Measurements from ENCODE around the gene PDE8B.
A peak's percentile ranks its signal among the peaks of the same experiment; 100 is the strongest.

PDE8B gene

DNA sequence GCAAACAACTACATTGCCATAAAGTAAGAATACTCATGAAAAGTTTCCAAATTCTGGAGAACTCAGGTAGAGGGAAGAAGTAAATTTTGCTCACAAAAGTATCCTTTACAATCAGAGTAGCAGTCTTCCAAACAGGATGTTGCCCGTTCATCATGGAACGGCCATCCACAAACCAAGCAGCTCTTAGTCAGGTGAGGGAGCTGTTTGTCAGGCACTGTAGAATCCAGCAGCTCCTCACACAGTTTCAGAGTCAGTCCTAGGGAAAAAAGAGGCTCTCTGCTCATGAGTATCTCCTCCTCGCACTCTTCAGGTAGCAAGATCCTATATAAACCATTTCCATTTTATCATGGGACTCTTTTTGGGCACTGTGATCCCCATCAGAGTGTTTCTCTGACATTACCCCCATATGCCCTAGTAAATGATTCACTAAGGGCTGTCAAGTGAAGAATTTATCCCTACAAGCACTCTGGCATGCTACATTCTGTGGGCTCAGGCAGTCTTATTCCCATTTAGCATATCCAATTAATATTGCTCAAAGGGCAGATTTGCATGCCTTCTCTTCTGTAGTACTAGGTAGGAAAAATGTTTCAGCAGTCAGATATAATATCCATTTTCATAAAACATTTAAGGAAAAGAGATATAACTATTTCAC, 183.7 kb downstream of the PDE8B start:
- no peak for ATAC-seq
- Mint-ChIP-seq H3K4me1 (peaks cover 8% of the 10 kb centered on the region), H3K9me3 (no peaks in the 10 kb centered on the region), H3K36me3 (no peaks in the 10 kb centered on the region), H3K27ac (no peak overlapping the region), H3K27me3 (peaks cover 19% of the 10 kb centered on the region), H3K4me3 (no peak overlapping the region)

DNA sequence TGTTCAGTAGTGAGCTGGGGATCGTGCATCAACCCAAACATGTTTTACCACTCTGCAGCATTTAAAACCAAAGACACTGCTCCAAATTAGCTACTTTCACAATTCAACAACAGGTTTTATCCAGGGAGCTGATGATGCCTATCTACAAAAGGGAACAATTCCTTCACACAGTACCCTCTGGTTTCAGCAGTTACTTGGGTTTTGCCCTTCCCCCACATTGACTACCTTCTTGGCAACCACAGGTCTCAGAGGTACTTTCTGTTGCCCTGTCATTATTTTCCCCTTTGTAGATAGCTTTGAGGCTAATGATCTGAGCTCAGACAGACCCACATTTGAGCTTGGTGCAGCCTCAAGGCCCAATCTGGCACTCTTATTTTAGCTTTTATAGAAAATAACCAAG, 185.5 kb downstream of the PDE8B start:
- Mint-ChIP-seq H3K27me3 (peaks cover 6% of the 10 kb centered on the region), H3K36me3 (no peaks in the 10 kb centered on the region), H3K27ac (no peak overlapping the region), H3K9me3 (no peaks in the 10 kb centered on the region), H3K4me3 (no peak overlapping the region), H3K4me1 (peaks cover 8% of the 10 kb centered on the region)
- peak; percentile 52 for ATAC-seq

DNA sequence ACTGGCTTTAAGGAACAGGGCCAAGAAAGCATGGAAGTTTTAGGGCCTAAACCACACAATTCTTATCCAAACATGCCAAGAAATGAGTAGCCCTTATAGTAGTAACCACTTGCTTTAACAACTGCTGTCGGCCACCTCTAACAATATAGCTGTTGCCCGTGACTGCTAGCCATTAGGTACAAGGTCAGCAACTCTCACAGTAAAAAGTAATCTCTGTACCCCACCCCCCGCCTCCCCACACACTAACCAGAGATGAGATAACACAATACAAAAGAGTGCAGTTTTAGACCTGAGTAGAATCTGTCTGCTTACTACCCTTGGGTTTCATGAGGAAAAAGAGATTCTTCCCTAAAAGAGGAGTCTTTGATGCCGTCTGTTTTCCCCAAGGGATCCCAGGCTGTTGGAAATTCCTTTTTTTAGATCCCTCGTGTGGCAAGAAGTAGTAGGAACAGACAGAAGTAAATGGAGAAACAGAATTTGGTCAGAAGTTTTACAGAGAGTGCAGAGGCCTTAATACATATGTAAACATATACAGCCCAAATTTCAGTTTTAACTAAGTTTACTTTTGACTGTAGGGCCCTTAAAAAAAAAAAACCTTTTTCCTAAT, 187.3 kb downstream of the PDE8B start:
- Mint-ChIP-seq H3K36me3 (no peaks in the 10 kb centered on the region), H3K27me3 (no peaks in the 10 kb centered on the region), H3K27ac (no peak overlapping the region), H3K9me3 (no peaks in the 10 kb centered on the region), H3K4me1 (peaks cover 8% of the 10 kb centered on the region), H3K4me3 (no peak overlapping the region)
- no peak for ATAC-seq

- Mint-ChIP-seq H3K27me3 (no peaks in the 10 kb centered on the region), H3K27ac (no peak overlapping the region), H3K9me3 (no peaks in the 10 kb centered on the region), H3K4me1 (peaks cover 8% of the 10 kb centered on the region), H3K36me3 (no peaks in the 10 kb centered on the region), H3K4me3 (no peak overlapping the region)
- ATAC-seq: no peak
Observed at GRCh38 chr5:77398458-77398857, 188.0 kb downstream of the PDE8B start.

DNA sequence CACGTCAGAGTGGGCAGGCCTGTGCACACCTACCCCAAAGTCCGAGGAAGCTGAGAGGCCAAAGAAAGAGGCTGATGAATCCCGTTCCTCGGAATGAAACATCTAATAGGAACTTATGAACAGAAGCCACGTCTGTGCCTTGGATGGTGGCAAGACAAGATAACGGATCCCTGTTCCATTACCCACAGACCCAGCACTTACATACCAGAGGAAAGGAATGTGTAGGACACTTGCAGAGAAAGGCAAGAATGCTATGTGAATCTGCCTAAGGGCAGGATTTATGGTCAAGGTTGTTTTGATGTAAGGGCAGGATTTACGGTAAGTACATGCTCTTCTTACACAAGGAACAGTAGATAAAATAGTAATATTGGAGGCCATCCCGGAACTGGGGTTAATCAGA, 188.4 kb downstream of the PDE8B start:
- Mint-ChIP-seq H3K27me3 (no peaks in the 10 kb centered on the region), H3K4me1 (peaks cover 8% of the 10 kb centered on the region), H3K9me3 (no peaks in the 10 kb centered on the region), H3K36me3 (no peaks in the 10 kb centered on the region), H3K27ac (no peak overlapping the region), H3K4me3 (no peak overlapping the region)
- ATAC-seq: no peak

- H3K27me3 Mint-ChIP-seq: peaks cover 7% of the 10 kb centered on the region
- H3K36me3 Mint-ChIP-seq: no peaks in the 10 kb centered on the region
- H3K27ac Mint-ChIP-seq: no peak overlapping the region
- no peak overlapping the region for H3K4me3 Mint-ChIP-seq
- H3K4me1 Mint-ChIP-seq: peaks cover 8% of the 10 kb centered on the region
- ATAC-seq: no peak
- H3K9me3 Mint-ChIP-seq: no peaks in the 10 kb centered on the region
Observed at GRCh38 chr5:77400645-77401044, 190.2 kb downstream of the PDE8B start.

GRCh38 chr5:77402796-77403195, 192.3 kb downstream of the PDE8B start:
- Mint-ChIP-seq H3K27ac (no peak overlapping the region), H3K9me3 (no peaks in the 10 kb centered on the region), H3K27me3 (peaks cover 17% of the 10 kb centered on the region), H3K36me3 (no peaks in the 10 kb centered on the region), H3K4me1 (no peaks in the 10 kb centered on the region), H3K4me3 (no peak overlapping the region)
- no peak for ATAC-seq

GRCh38 chr5:77407152-77407551, 196.7 kb downstream of the PDE8B start:
- Mint-ChIP-seq H3K36me3 (no peaks in the 10 kb centered on the region), H3K27ac (no peak overlapping the region), H3K9me3 (no peaks in the 10 kb centered on the region), H3K27me3 (peaks cover 17% of the 10 kb centered on the region), H3K4me1 (no peaks in the 10 kb centered on the region), H3K4me3 (no peak overlapping the region)
- no peak for ATAC-seq

DNA sequence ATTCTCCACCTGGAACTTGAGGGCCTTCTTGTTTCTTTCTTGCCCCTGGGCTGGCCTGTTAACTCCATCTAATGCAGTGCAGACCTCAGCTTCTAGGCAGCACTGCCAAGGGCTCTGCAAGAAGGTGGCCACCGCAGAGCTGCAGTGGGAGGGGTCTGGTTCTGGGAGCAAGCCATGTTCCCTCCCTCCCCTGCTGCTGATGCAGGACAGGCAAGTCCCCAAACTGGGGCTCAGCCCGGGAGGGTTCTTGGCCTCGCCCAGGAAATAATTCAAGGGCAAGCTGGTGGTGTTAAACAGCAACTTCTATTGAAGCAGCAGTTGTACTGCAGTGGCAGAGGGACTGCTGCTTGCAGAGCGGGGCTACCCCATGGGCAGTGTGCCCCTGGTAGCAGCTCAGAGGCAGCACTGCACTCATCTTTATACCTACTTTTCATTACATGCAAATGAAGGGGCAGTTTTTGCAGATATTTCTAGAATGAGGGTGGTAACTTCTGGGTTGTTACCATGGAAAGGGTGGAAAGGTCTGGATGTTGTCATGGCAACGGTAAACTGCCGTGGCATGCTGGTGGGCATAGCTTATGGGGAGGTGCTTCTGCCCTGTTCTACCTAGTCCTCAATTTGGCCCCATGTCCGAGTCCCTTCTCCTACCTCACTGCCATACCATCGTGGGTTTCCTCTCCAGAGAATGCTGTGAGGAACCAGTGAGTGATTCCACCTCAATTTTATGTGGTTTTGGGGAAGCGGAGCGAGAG, 199.6 kb downstream of the PDE8B start:
- no peak overlapping the region for H3K27ac Mint-ChIP-seq
- no peaks in the 10 kb centered on the region for H3K9me3 Mint-ChIP-seq
- H3K4me3 Mint-ChIP-seq: no peak overlapping the region
- H3K4me1 Mint-ChIP-seq: no peaks in the 10 kb centered on the region
- peaks cover 16% of the 10 kb centered on the region for H3K27me3 Mint-ChIP-seq
- H3K36me3 Mint-ChIP-seq: no peaks in the 10 kb centered on the region
- no peak for ATAC-seq

DNA sequence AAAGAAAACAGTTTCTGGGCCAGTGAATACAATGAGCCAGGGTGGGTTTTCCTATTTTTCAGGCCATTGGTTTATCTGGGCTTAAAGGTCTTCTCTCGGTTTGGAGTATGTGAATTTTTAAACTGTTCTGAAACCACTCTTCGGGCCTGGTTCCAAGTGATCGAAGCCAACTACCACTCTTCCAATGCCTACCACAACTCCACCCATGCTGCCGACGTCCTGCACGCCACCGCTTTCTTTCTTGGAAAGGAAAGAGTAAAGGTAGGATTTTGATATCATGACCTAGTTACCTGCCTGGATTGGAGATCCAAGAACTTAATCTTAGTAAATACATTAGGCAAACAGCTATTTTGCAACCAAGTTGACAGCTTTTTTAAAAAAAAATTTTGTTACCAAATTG, 202.6 kb downstream of the PDE8B start:
- H3K4me3 Mint-ChIP-seq: no peak overlapping the region
- H3K36me3 Mint-ChIP-seq: no peaks in the 10 kb centered on the region
- H3K9me3 Mint-ChIP-seq: no peaks in the 10 kb centered on the region
- no peak overlapping the region for H3K27ac Mint-ChIP-seq
- ATAC-seq: no peak
- peaks cover 9% of the 10 kb centered on the region for H3K27me3 Mint-ChIP-seq
- H3K4me1 Mint-ChIP-seq: no peaks in the 10 kb centered on the region

- Mint-ChIP-seq H3K4me3 (no peak overlapping the region), H3K36me3 (no peaks in the 10 kb centered on the region), H3K27me3 (peaks cover 9% of the 10 kb centered on the region), H3K9me3 (no peaks in the 10 kb centered on the region), H3K27ac (no peak overlapping the region), H3K4me1 (no peaks in the 10 kb centered on the region)
- no peak for ATAC-seq
Observed at GRCh38 chr5:77418162-77418561, 207.7 kb downstream of the PDE8B start.

GRCh38 chr5:77418601-77419581, 208.4 kb downstream of the PDE8B start:
- Mint-ChIP-seq H3K27ac (no peak overlapping the region), H3K27me3 (peaks cover 9% of the 10 kb centered on the region), H3K36me3 (peaks cover 3% of the 10 kb centered on the region), H3K4me3 (no peak overlapping the region), H3K9me3 (no peaks in the 10 kb centered on the region), H3K4me1 (no peaks in the 10 kb centered on the region)
- no peak for ATAC-seq

DNA sequence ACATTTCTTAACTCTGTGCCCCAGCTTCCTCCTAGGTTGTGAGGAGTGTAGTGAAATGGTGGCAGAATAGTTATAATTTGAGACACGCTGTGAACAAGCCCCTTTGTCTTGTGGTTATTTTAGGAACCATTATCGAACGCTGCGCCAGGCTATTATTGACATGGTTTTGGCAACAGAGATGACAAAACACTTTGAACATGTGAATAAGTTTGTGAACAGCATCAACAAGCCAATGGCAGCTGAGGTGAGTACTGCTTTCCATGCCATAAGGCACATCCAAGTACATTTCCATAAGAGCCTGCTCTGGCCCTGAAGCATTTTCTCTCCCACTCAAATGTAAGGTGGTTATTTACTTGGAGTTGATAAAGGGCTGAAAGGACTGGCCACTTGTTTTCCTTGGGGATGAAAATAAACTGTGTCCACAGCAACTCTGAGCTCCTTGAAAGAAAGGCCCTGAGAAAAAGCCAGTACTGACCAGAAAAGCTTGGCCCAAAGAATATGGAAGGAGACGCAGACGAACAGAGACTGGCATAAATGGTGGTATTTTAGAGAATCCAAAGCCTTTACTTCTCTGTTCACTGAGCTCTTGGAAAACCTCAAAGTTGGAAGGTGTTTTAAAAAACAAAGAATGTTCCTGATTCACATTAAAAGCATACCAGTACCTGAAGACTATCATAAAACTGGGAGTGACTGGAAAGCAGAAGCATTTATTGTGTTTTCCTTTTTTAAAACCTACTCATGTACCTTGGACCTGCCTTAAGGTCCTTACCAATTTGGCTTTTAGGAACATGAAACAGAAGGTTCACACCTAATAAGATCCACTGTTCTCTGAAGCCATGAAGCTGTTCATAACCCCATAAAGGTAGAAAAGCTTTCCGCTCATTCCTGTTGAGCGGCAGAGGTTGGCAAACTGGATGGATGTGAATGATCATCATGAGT, 209.4 kb downstream of the PDE8B start:
- Mint-ChIP-seq H3K4me1 (no peaks in the 10 kb centered on the region), H3K9me3 (no peaks in the 10 kb centered on the region), H3K4me3 (no peak overlapping the region), H3K36me3 (peaks cover 5% of the 10 kb centered on the region), H3K27ac (no peak overlapping the region), H3K27me3 (peaks cover 9% of the 10 kb centered on the region)
- no peak for ATAC-seq

- Mint-ChIP-seq H3K9me3 (no peaks in the 10 kb centered on the region), H3K36me3 (peaks cover 5% of the 10 kb centered on the region), H3K4me3 (no peak overlapping the region), H3K4me1 (no peaks in the 10 kb centered on the region), H3K27ac (no peak overlapping the region), H3K27me3 (peaks cover 4% of the 10 kb centered on the region)
- no peak for ATAC-seq
Observed at GRCh38 chr5:77420940-77421339, 210.5 kb downstream of the PDE8B start.

Data from stimulated activated memory B cell treated with anti-CD40 and anti-IgM and Interleukin-4, amounts not matched to agents 10 μg/mL and 1 μg/mL and 100 μg/mL, for 72 hours (primary cell).